Endodermal cell (in vitro differentiated cells): Measurements from ENCODE around the gene SIK2. TPM values are rescaled to one million over a fixed set of nuclear protein-coding genes. Genes with fewer than 3 reads are reported as not detected.
A peak's percentile ranks its signal among the peaks of the same experiment; 100 is the strongest.

Source experiments
- DNase-seq: peaks from one replicate; pipeline ENCODE4 v3.0.0-alpha.2; 2017
- H3K27ac ChIP-seq: 2 replicates; pipeline ENCODE4 v1.5.1; 2013; ENCODE audit warnings: mild to moderate bottlenecking, low read depth, low read length, moderate library complexity
- H3K27me3 ChIP-seq: 2 replicates; pipeline ENCODE4 v1.6.1; 2013; ENCODE audit warnings: mild to moderate bottlenecking, low read length, moderate library complexity; ENCODE audit not compliant: insufficient read depth, control insufficient read depth, poor library complexity, severe bottlenecking
- H3K36me3 ChIP-seq: 2 replicates; pipeline ENCODE4 v1.7.0; 2013; ENCODE audit warnings: mild to moderate bottlenecking, low read length, moderate library complexity; ENCODE audit not compliant: control insufficient read depth, insufficient read depth
- H3K4me1 ChIP-seq: one replicate; pipeline ENCODE4 v1.7.0; 2013; ENCODE audit warnings: low read length; ENCODE audit not compliant: control insufficient read depth, insufficient read depth
- H3K4me3 ChIP-seq: 2 replicates; pipeline ENCODE4 v1.5.1; 2013; ENCODE audit warnings: mild to moderate bottlenecking, low read length, moderate library complexity
- H3K9ac ChIP-seq: 2 replicates; pipeline ENCODE4 v1.6.1; 2013; ENCODE audit warnings: mild to moderate bottlenecking, low read length, moderate library complexity; ENCODE audit not compliant: poor library complexity, severe bottlenecking; ENCODE audit errors: extremely low read depth
- H3K9me3 ChIP-seq: 2 replicates; pipeline ENCODE4 v1.6.1; 2013; ENCODE audit warnings: mild to moderate bottlenecking, low read length, moderate library complexity; ENCODE audit not compliant: control insufficient read depth
- H3K27ac Mint-ChIP-seq: 2 replicates; pipeline ENCODE4 v1.8.0; 2020; ENCODE audit warnings: mixed read lengths
- H3K27me3 Mint-ChIP-seq: 2 replicates; pipeline ENCODE4 v1.8.0; 2021; ENCODE audit warnings: mild to moderate bottlenecking, mixed read lengths; ENCODE audit not compliant: insufficient read depth
- H3K36me3 Mint-ChIP-seq: 2 replicates; pipeline ENCODE4 v1.8.0; 2020; ENCODE audit warnings: low read depth, mixed read lengths
- H3K4me1 Mint-ChIP-seq: 2 replicates; pipeline ENCODE4 v1.8.0; 2020; ENCODE audit warnings: mixed read lengths
- H3K4me3 Mint-ChIP-seq: 2 replicates; pipeline ENCODE4 v1.8.0; 2020; ENCODE audit warnings: mild to moderate bottlenecking, moderate library complexity, mixed read lengths
- H3K9me3 Mint-ChIP-seq: 2 replicates; pipeline ENCODE4 v1.8.0; 2020; ENCODE audit warnings: mild to moderate bottlenecking, mixed read lengths
- CTCF ChIP-seq: fragments of 200-600 bp; sonication (generic); conservative IDR thresholded peaks from 2 replicates; pipeline ENCODE4 v1.5.0; 2021; ENCODE audit warnings: antibody characterized with exemption, mild to moderate bottlenecking
- WGBS, 2 experiments: methylation state at CpG; one replicate each; pipeline versions ENCODE4 v1.1.5 to v1.1.7; 2013; ENCODE audit warnings: missing lambda C conversion rate in 2 of 2, mixed read lengths in 1 of 2; ENCODE audit not compliant: insufficient coverage in 1 of 2, insufficient read length in 1 of 2; 5-methylcytosine and 5-hydroxymethylcytosine counted together
- total RNA-seq, 2 donors: library from RNA; stranded (reverse); fragmentation: NEBNext Ultra II Directional in 1 of 2; extraction: Animal tissue kit (Norgen Biotek cat#: 25700) in 1 of 2; gene quantifications; 2 replicates in 1 of 2; 3 replicates in 1 of 2; pipeline ENCODE4 v1.2.1, GENCODE V29; 2021

SIK2 gene
- total RNA-seq, 2 donors from 2014 or later = 13.2 to 13.4 TPM

- H3K36me3 ChIP-seq = peaks cover 19% of the 10 kb centered on the region
- no peaks in the 10 kb centered on the region for H3K27me3 ChIP-seq
- H3K4me1 ChIP-seq = peaks cover 3% of the 10 kb centered on the region
- H3K4me1 Mint-ChIP-seq = peaks cover 6% of the 10 kb centered on the region
- no peak overlapping the region for H3K27ac Mint-ChIP-seq
- no peaks in the 10 kb centered on the region for H3K9me3 Mint-ChIP-seq
- no peak for TF ChIP-seq CTCF
- H3K9me3 ChIP-seq = no peaks in the 10 kb centered on the region
- H3K9ac ChIP-seq = no peak overlapping the region
- H3K27me3 Mint-ChIP-seq = no peaks in the 10 kb centered on the region
- WGBS, 2 experiments = 93 to 100% methylated on average over 3 to 9 of the region's 9 CpGs
- H3K27ac ChIP-seq = no peak overlapping the region
- H3K36me3 Mint-ChIP-seq = peaks cover 23% of the 10 kb centered on the region
- no peak for DNase-seq
- H3K4me3 ChIP-seq = no peak overlapping the region
- no peak overlapping the region for H3K4me3 Mint-ChIP-seq
Measured at GRCh38 chr11:111729831-111730311, 127.6 kb downstream of the SIK2 start.

GRCh38 chr11:111730871-111731591 is 128.8 kb downstream of the SIK2 start:
- Mint-ChIP-seq H3K36me3 (peaks cover 15% of the 10 kb centered on the region), H3K4me3 (no peak overlapping the region), H3K27me3 (no peaks in the 10 kb centered on the region), H3K27ac (no peak overlapping the region), H3K4me1 (peaks cover 13% of the 10 kb centered on the region), H3K9me3 (no peaks in the 10 kb centered on the region)
- H3K4me3 ChIP-seq = no peak overlapping the region
- no peak for DNase-seq
- no peaks in the 10 kb centered on the region for H3K9me3 ChIP-seq
- H3K27ac ChIP-seq = no peak overlapping the region
- H3K36me3 ChIP-seq = peaks cover 19% of the 10 kb centered on the region
- peaks cover 3% of the 10 kb centered on the region for H3K4me1 ChIP-seq
- no peaks in the 10 kb centered on the region for H3K27me3 ChIP-seq
- WGBS, 2 experiments = 92% methylated on average over 22 of the region's 22 CpGs
- no peak overlapping the region for H3K9ac ChIP-seq
- no peak for TF ChIP-seq CTCF

GRCh38 chr11:111731821-111732220 is 129.6 kb downstream of the SIK2 start:
- H3K4me1 Mint-ChIP-seq = peaks cover 17% of the 10 kb centered on the region
- peaks cover 17% of the 10 kb centered on the region for H3K36me3 ChIP-seq
- H3K4me1 ChIP-seq = peaks cover 3% of the 10 kb centered on the region
- H3K27me3 ChIP-seq = no peaks in the 10 kb centered on the region
- no peak for TF ChIP-seq CTCF
- H3K4me3 Mint-ChIP-seq = no peak overlapping the region
- peak overlapping the region; percentile 19 for H3K27ac Mint-ChIP-seq
- H3K27ac ChIP-seq = no peak overlapping the region
- 79 to 97% methylated on average over 3 to 5 of the region's 5 CpGs for WGBS, 2 experiments
- H3K36me3 Mint-ChIP-seq = peaks cover 7% of the 10 kb centered on the region
- no peak overlapping the region for H3K4me3 ChIP-seq
- no peak for DNase-seq
- H3K9me3 ChIP-seq = no peaks in the 10 kb centered on the region
- no peaks in the 10 kb centered on the region for H3K9me3 Mint-ChIP-seq
- no peaks in the 10 kb centered on the region for H3K27me3 Mint-ChIP-seq
- no peak overlapping the region for H3K9ac ChIP-seq
